GM23338 (cell line): ENCODE data around the gene SCGB3A2. TPM values are rescaled to one million over a fixed set of nuclear protein-coding genes. Genes with fewer than 3 reads are reported as not detected.

Source experiments
- ATAC-seq: fragments of 200-7000 bp; cut with Tn5 transposase; 3 replicates; pipeline ENCODE4 v1.9.1; 2020
- DNase-seq: peaks from one replicate; pipeline ENCODE4 v3.0.0-alpha.2; 2015; ENCODE audit warnings: low spot score
- H2AFZ ChIP-seq: fragments of 200-600 bp; sonication (generic); 2 replicates; pipeline ENCODE4 v1.8.0; 2016; ENCODE audit warnings: antibody characterized with exemption, mild to moderate bottlenecking, moderate library complexity
- H3F3A ChIP-seq: fragments of 200-600 bp; sonication (generic); replicated peaks from 2 replicates; pipeline ENCODE4 v1.8.0; 2017; ENCODE audit warnings: antibody characterized with exemption, mixed run types, low read depth
- H3K27ac ChIP-seq: fragments of 200-600 bp; sonication (generic); 2 replicates; pipeline ENCODE4 v1.6.1; 2016; ENCODE audit warnings: low read depth
- H3K27me3 ChIP-seq: fragments of 200-600 bp; sonication (generic); 2 replicates; pipeline ENCODE4 v1.8.0; 2016; ENCODE audit warnings: mild to moderate bottlenecking, mixed run types, moderate library complexity; ENCODE audit not compliant: insufficient read depth
- H3K36me3 ChIP-seq: fragments of 200-600 bp; sonication (generic); 2 replicates; pipeline ENCODE4 v1.8.0; 2016; ENCODE audit warnings: mild to moderate bottlenecking; ENCODE audit not compliant: insufficient read depth
- H3K4me1 ChIP-seq: fragments of 200-600 bp; sonication (generic); 2 replicates; pipeline ENCODE4 v1.8.0; 2016; ENCODE audit warnings: mild to moderate bottlenecking, moderate library complexity; ENCODE audit not compliant: insufficient read depth
- H3K4me2 ChIP-seq: fragments of 200-600 bp; sonication (generic); 2 replicates; pipeline ENCODE4 v1.7.1; 2017; ENCODE audit warnings: mixed run types
- H3K4me3 ChIP-seq: fragments of 200-600 bp; sonication (generic); 2 replicates; pipeline ENCODE4 v1.6.1; 2016; ENCODE audit warnings: mixed run types
- H3K79me2 ChIP-seq: fragments of 200-600 bp; sonication (generic); replicated peaks from 2 replicates; pipeline ENCODE4 v1.8.0; 2017; ENCODE audit warnings: mild to moderate bottlenecking; ENCODE audit not compliant: insufficient read depth
- H3K9me2 ChIP-seq: fragments of 200-600 bp; sonication (generic); 2 replicates; pipeline ENCODE4 v1.8.0; 2017; ENCODE audit not compliant: insufficient read depth
- H4K20me1 ChIP-seq: fragments of 200-600 bp; sonication (generic); replicated peaks from 2 replicates; pipeline ENCODE4 v1.8.0; 2017; ENCODE audit warnings: mild to moderate bottlenecking; ENCODE audit not compliant: insufficient read depth
- H3K27ac Mint-ChIP-seq: 2 replicates; pipeline ENCODE4 v1.8.0; 2020; ENCODE audit warnings: inconsistent platforms, mild to moderate bottlenecking, moderate library complexity, mixed read lengths
- H3K27me3 Mint-ChIP-seq: 3 replicates; pipeline ENCODE4 v1.8.0; 2022; ENCODE audit warnings: low read depth, mild to moderate bottlenecking, moderate library complexity, mixed read lengths, inconsistent platforms; ENCODE audit not compliant: insufficient read depth, poor library complexity
- H3K36me3 Mint-ChIP-seq: 3 replicates; pipeline ENCODE4 v1.8.0; 2021; ENCODE audit warnings: low read depth, mild to moderate bottlenecking, inconsistent platforms, moderate library complexity, mixed read lengths
- H3K4me1 Mint-ChIP-seq: 3 replicates; pipeline ENCODE4 v1.8.0; 2020; ENCODE audit warnings: mild to moderate bottlenecking, inconsistent platforms, mixed read lengths
- H3K4me3 Mint-ChIP-seq: 3 replicates; pipeline ENCODE4 v1.8.0; 2021; ENCODE audit warnings: moderate library complexity, mild to moderate bottlenecking, inconsistent platforms, mixed read lengths
- H3K9me3 Mint-ChIP-seq: 3 replicates; pipeline ENCODE4 v1.8.0; 2020; ENCODE audit warnings: moderate library complexity, mild to moderate bottlenecking, inconsistent platforms, mixed read lengths
- CREB1 ChIP-seq: fragments of 250-450 bp; sonication (Bioruptor Pico); IDR thresholded peaks from 2 replicates; pipeline ENCODE4 v1.5.0; 2020; ENCODE audit warnings: low read depth, mild to moderate bottlenecking, moderate library complexity
- EZH2phosphoT487 ChIP-seq: fragments of 200-600 bp; sonication (generic); IDR thresholded peaks from one replicate; pipeline ENCODE4 v1.8.1; 2018; ENCODE audit warnings: antibody characterized with exemption; ENCODE audit not compliant: unreplicated experiment
- NANOG ChIP-seq: IDR thresholded peaks from 2 replicates; pipeline ENCODE4 v1.6.1; 2016; ENCODE audit warnings: antibody characterized with exemption, borderline replicate concordance
- ZNF114 ChIP-seq: fragments of 250-450 bp; sonication (Bioruptor Pico); IDR thresholded peaks from 2 replicates; pipeline ENCODE4 v1.5.0; 2020; ENCODE audit warnings: mild to moderate bottlenecking, moderate library complexity
- ZNF462 ChIP-seq: fragments of 250-450 bp; sonication (Bioruptor Pico); IDR thresholded peaks from 2 replicates; pipeline ENCODE4 v1.5.0; 2020; ENCODE audit warnings: mild to moderate bottlenecking, moderate library complexity
- polyA plus RNA-seq: library from polyadenylated mRNA; unstranded; fragments of >200 nt; fragmentation: Nextera tagmentation; extraction: Ambion mirVana; gene quantifications from 2 replicates; pipeline ENCODE4 v1.2.1, GENCODE V29; 2016
- total RNA-seq: library from RNA; depleted of rRNA; stranded (reverse); fragments of >200 nt; shearing (Covaris generic); gene quantifications from 2 replicates; pipeline ENCODE4 v1.2.3, GENCODE V29; 2014
- TF ChIP-seq, protein P1 (sequence below), 2 experiments: fragments of 200-600 bp in 1 of 2; sonication (generic) in 1 of 2; conservative IDR thresholded peaks; 2 replicates each; pipeline versions ENCODE4 v1.5.1 to v1.6.1; 2016 to 2017; ENCODE audit warnings: antibody characterized with exemption in 2 of 2, low read depth in 2 of 2, mild to moderate bottlenecking in 2 of 2, moderate library complexity in 1 of 2
- TF ChIP-seq, protein P2 (sequence below): IDR thresholded peaks from one replicate; pipeline ENCODE4 v1.6.1; 2018; ENCODE audit warnings: antibody characterized with exemption; ENCODE audit not compliant: unreplicated experiment

The SCGB3A2 gene
- total and polyA plus RNA-seq, 2 experiments from 2014 or later: 36.1 to 256 TPM

DNA sequence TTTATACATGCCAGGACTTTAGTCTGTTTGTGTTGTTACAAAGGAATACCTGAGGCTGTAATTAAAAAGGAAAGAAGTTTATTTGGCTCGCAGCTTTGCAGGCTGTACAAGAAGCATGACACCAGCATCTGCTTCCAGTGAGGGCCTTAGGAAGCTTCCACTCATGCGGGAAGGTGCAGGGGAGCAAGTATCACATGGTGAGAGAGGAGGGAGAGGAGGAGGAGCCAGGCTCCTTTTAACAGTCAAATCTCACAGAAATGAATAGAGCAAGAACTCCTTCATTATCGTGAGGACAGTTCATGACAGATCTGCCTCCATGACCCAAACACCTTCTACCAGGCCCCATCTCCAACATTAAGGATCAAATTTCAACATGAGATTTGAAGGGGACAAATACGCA is 46.5 kb downstream of the SCGB3A2 start:
- Mint-ChIP-seq H3K27ac (no peak overlapping the region), H3K36me3 (no peaks in the 10 kb centered on the region), H3K27me3 (no peaks in the 10 kb centered on the region), H3K4me1 (peaks cover 4% of the 10 kb centered on the region; the same call in 2 of the 3 replicates), H3K4me3 (no peak overlapping the region), H3K9me3 (no peaks in the 10 kb centered on the region)
- 0 out of 2 replicates have a peak overlapping the region, but pooled peaks have one; percentile 23 for H2AFZ ChIP-seq
- no peaks in the 10 kb centered on the region for H3K79me2 ChIP-seq
- no peaks in the 10 kb centered on the region for H4K20me1 ChIP-seq
- H3K4me1 ChIP-seq: no peaks in the 10 kb centered on the region; the same call in 1 of the 2 replicates
- H3K27ac ChIP-seq: no peak overlapping the region
- no peak overlapping the region for H3K4me2 ChIP-seq
- H3K4me3 ChIP-seq: no peak overlapping the region
- TF ChIP-seq CREB1 (CRISPR knock-in tag): no peak
- TF ChIP-seq NANOG: no peak
- TF ChIP-seq, protein P1, sequence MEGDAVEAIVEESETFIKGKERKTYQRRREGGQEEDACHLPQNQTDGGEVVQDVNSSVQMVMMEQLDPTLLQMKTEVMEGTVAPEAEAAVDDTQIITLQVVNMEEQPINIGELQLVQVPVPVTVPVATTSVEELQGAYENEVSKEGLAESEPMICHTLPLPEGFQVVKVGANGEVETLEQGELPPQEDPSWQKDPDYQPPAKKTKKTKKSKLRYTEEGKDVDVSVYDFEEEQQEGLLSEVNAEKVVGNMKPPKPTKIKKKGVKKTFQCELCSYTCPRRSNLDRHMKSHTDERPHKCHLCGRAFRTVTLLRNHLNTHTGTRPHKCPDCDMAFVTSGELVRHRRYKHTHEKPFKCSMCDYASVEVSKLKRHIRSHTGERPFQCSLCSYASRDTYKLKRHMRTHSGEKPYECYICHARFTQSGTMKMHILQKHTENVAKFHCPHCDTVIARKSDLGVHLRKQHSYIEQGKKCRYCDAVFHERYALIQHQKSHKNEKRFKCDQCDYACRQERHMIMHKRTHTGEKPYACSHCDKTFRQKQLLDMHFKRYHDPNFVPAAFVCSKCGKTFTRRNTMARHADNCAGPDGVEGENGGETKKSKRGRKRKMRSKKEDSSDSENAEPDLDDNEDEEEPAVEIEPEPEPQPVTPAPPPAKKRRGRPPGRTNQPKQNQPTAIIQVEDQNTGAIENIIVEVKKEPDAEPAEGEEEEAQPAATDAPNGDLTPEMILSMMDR (conservative IDR thresholded peaks at IDR 0.05; ENCODE audit: low read depth in 2 of 2): no peak
- no peaks in the 10 kb centered on the region for H3K36me3 ChIP-seq
- no peaks in the 10 kb centered on the region; the same call in 1 of the 2 replicates for H3F3A ChIP-seq
- H3K9me2 ChIP-seq: 0 out of 2 replicates have a peak, but pooled peaks cover 4% of the 10 kb centered on the region
- H3K27me3 ChIP-seq: no peaks in the 10 kb centered on the region
- peak; percentile 49 for DNase-seq
- peak; percentile 80 for ATAC-seq

DNA sequence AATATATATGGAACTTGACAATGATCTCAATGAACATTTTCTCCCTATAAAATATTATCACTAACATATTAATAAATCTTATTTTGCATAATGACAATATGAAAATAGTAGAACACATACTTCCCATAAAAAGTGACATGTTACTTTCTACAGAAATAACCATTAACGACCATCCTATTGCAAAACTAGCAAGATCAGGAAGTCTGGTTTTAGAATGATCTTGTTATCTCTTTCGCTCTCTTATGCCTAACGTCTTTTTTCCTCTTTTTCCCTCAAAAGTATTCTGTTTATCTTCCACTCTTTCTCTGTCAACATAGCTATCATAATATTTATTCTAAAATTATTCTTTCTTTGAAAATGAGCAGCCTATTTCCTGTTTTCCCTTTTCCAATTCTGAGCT is 49.4 kb downstream of the SCGB3A2 start:
- H3K27ac ChIP-seq: no peak overlapping the region
- no peak for ATAC-seq
- H4K20me1 ChIP-seq: no peaks in the 10 kb centered on the region
- DNase-seq: no peak
- no peak overlapping the region for H2AFZ ChIP-seq
- peaks cover 4% of the 10 kb centered on the region; the same call in 1 of the 2 replicates for H3K9me2 ChIP-seq
- no peak overlapping the region for H3K4me3 ChIP-seq
- Mint-ChIP-seq H3K9me3 (no peaks in the 10 kb centered on the region), H3K4me3 (no peak overlapping the region), H3K4me1 (peaks cover 4% of the 10 kb centered on the region), H3K27me3 (no peaks in the 10 kb centered on the region), H3K36me3 (no peaks in the 10 kb centered on the region), H3K27ac (no peak overlapping the region)
- no peak overlapping the region for H3K4me2 ChIP-seq
- H3K79me2 ChIP-seq: no peaks in the 10 kb centered on the region
- H3K36me3 ChIP-seq: no peaks in the 10 kb centered on the region
- no peaks in the 10 kb centered on the region; the same call in 1 of the 2 replicates for H3F3A ChIP-seq
- H3K27me3 ChIP-seq: no peaks in the 10 kb centered on the region
- no peaks in the 10 kb centered on the region; the same call in 1 of the 2 replicates for H3K4me1 ChIP-seq
- no peak for TF ChIP-seq CREB1 (CRISPR knock-in tag)
- TF ChIP-seq, protein P2, sequence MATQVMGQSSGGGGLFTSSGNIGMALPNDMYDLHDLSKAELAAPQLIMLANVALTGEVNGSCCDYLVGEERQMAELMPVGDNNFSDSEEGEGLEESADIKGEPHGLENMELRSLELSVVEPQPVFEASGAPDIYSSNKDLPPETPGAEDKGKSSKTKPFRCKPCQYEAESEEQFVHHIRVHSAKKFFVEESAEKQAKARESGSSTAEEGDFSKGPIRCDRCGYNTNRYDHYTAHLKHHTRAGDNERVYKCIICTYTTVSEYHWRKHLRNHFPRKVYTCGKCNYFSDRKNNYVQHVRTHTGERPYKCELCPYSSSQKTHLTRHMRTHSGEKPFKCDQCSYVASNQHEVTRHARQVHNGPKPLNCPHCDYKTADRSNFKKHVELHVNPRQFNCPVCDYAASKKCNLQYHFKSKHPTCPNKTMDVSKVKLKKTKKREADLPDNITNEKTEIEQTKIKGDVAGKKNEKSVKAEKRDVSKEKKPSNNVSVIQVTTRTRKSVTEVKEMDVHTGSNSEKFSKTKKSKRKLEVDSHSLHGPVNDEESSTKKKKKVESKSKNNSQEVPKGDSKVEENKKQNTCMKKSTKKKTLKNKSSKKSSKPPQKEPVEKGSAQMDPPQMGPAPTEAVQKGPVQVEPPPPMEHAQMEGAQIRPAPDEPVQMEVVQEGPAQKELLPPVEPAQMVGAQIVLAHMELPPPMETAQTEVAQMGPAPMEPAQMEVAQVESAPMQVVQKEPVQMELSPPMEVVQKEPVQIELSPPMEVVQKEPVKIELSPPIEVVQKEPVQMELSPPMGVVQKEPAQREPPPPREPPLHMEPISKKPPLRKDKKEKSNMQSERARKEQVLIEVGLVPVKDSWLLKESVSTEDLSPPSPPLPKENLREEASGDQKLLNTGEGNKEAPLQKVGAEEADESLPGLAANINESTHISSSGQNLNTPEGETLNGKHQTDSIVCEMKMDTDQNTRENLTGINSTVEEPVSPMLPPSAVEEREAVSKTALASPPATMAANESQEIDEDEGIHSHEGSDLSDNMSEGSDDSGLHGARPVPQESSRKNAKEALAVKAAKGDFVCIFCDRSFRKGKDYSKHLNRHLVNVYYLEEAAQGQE: no peak
- TF ChIP-seq EZH2phosphoT487: no peak
- no peak for TF ChIP-seq NANOG
- TF ChIP-seq, protein P1 (conservative IDR thresholded peaks at IDR 0.05; ENCODE audit: low read depth in 2 of 2): no peak
- TF ChIP-seq ZNF114 (CRISPR knock-in tag): no peak
- TF ChIP-seq ZNF462: no peak
